AG09319 (cell line): Measurements from ENCODE around the gene APBA3.

ENCODE experiments used
- DNase-seq: peaks from one replicate; pipeline ENCODE4 v3.0.0-alpha.2; 2010; ENCODE audit warnings: low read depth; ENCODE audit errors: extremely low read depth
- CTCF ChIP-seq: IDR thresholded peaks from 2 replicates; pipeline ENCODE4 v1.5.1; 2011; ENCODE audit warnings: low read depth, mild to moderate bottlenecking, inconsistent platforms, low read length, moderate library complexity

APBA3 gene

GRCh38 chr19:3796358-3796757, 34.9 kb upstream of the APBA3 start:
- no peak for DNase-seq
- no peak for TF ChIP-seq CTCF

- DNase-seq = no peak
- TF ChIP-seq CTCF = no peak
These were observed 32.3 kb upstream of the APBA3 start for GRCh38 chr19:3793799-3794198.

- no peak for DNase-seq
- no peak for TF ChIP-seq CTCF
These were observed 30.6 kb upstream of the APBA3 start for GRCh38 chr19:3792114-3792513.

- TF ChIP-seq CTCF = no peak
- DNase-seq = no peak
These were observed 29.4 kb upstream of the APBA3 start for GRCh38 chr19:3790941-3791340.

- no peak for TF ChIP-seq CTCF
These were observed 28.8 kb upstream of the APBA3 start for GRCh38 chr19:3790209-3790734.

GRCh38 chr19:3788996-3789778, 27.7 kb upstream of the APBA3 start:
- no peak for TF ChIP-seq CTCF
- no peak for DNase-seq

More at GRCh38 chr19:3790209-3790734, 28.8 kb upstream of the APBA3 start:
- no peak for DNase-seq

- DNase-seq = no peak
- no peak for TF ChIP-seq CTCF
These were observed 24.7 kb upstream of the APBA3 start, which contains the start of gene MATK for GRCh38 chr19:3785938-3786824. TSS of gene MATK (minus strand) at chr19:3786381. CDS start at chr19:3785135, 1,246 bp downstream.
